Small intestine (tissue), 7 donors: Measurements from ENCODE around the gene RSF1. TPM values are rescaled to one million over a fixed set of nuclear protein-coding genes. Genes with fewer than 3 reads are reported as not detected.

ENCODE experiments used
- DNase-seq, 2 donors: peaks; one replicate each; pipeline versions ENCODE4 v3.0.0 to v3.0.0-alpha.2; 2013
- FAIRE-seq: peaks from 2 replicates; lab custom pipeline; 2012; peaks lifted over from hg19 to GRCh38; lab: Jason Lieb, UNC
- H3K27ac ChIP-seq, 3 donors: one replicate each; pipeline ENCODE4 v1.5.1; 2013; ENCODE audit warnings: low read length in 2 of 3, mild to moderate bottlenecking in 2 of 3, control low read depth in 1 of 3, inconsistent platforms in 1 of 3, low read depth in 1 of 3, moderate library complexity in 1 of 3
- H3K27me3 ChIP-seq, 3 donors: one replicate each; pipeline ENCODE4 v1.6.1; 2013; ENCODE audit warnings: low read length in 3 of 3, inconsistent platforms in 1 of 3; ENCODE audit not compliant: control insufficient read depth in 3 of 3, insufficient read depth in 3 of 3
- H3K36me3 ChIP-seq, 3 donors: one replicate each; pipeline ENCODE4 v1.6.1; 2013; ENCODE audit warnings: low read length in 3 of 3, inconsistent platforms in 1 of 3, low read depth in 1 of 3, mild to moderate bottlenecking in 1 of 3, moderate library complexity in 1 of 3; ENCODE audit not compliant: control insufficient read depth in 3 of 3, insufficient read depth in 2 of 3
- H3K4me1 ChIP-seq, 3 donors: one replicate each; pipeline ENCODE4 v1.6.1; 2013; ENCODE audit warnings: low read length in 2 of 3, inconsistent platforms in 1 of 3, low read depth in 1 of 3, mild to moderate bottlenecking in 1 of 3, moderate library complexity in 1 of 3; ENCODE audit not compliant: control insufficient read depth in 3 of 3, insufficient read depth in 2 of 3
- H3K4me3 ChIP-seq, 3 donors: one replicate each; pipeline ENCODE4 v1.5.1; 2013; ENCODE audit warnings: low read length in 3 of 3, control low read depth in 1 of 3, inconsistent platforms in 1 of 3, low read depth in 1 of 3, mild to moderate bottlenecking in 1 of 3, moderate library complexity in 1 of 3
- H3K9me3 ChIP-seq, 2 donors: one replicate each; pipeline ENCODE4 v1.6.1; 2013; ENCODE audit warnings: low read depth in 1 of 2, low read length in 1 of 2; ENCODE audit not compliant: control insufficient read depth in 2 of 2, insufficient read depth in 1 of 2
- WGBS, 3 donors: extraction: QIAGEN DNeasy Blood & Tissue Kit; methylation state at CpG; one replicate each; pipeline ENCODE4 v1.1.7; 2013; 5-methylcytosine and 5-hydroxymethylcytosine counted together
- polyA plus RNA-seq, 4 donors: library from polyadenylated mRNA; stranded (reverse) in 3 of 4; unstranded in 1 of 4; fragments of 200-250 nt in 3 of 4; fragments of 120-200 nt in 1 of 4; gene quantifications; one replicate each; pipeline versions ENCODE4 v1.2.1 to v1.2.3, GENCODE V29; 2013
- donor health status: healthy with polysubstance abuse.
- donor health status: control.
- donor health status: control.
- donor health status: Bipolar disorder and iron deficiency.
- donor health status: healthy.

Gene RSF1
- polyA plus RNA-seq, 4 donors, result 9.8 to 28.5 (median 12.1) TPM

- H3K9me3 ChIP-seq, result no peaks in the 10 kb centered on the region
- DNase-seq (no peak), FAIRE-seq (no peak)
- H3K36me3 ChIP-seq, result peaks cover 7 to 16% (median 9%) of the 10 kb centered on the region in 3 donors
- 89 to 98% (median 92%) methylated on average over 2 of the region's 2 CpGs for WGBS, 3 donors
- no peak overlapping the region for H3K4me3 ChIP-seq
- H3K27ac ChIP-seq, result no peak overlapping the region
- H3K27me3 ChIP-seq, result no peaks in the 10 kb centered on the region
- no peaks in the 10 kb centered on the region for H3K4me1 ChIP-seq
These were observed 97.5 kb downstream of the RSF1 start for GRCh38 chr11:77723024-77723423.

- H3K36me3 ChIP-seq, result peaks cover 1 to 3% (median 2%) of the 10 kb centered on the region in 3 donors
- WGBS, 3 donors, result 69 to 88% (median 77%) methylated on average over 1 of the region's 1 CpG
- no peaks in the 10 kb centered on the region for H3K27me3 ChIP-seq
- no peak for DNase-seq
- no peak overlapping the region for H3K27ac ChIP-seq
- no peaks in the 10 kb centered on the region for H3K9me3 ChIP-seq
- FAIRE-seq, result no peak
- H3K4me1 ChIP-seq, result no peaks in the 10 kb centered on the region
- H3K4me3 ChIP-seq, result no peak overlapping the region
These were observed 110.2 kb downstream of the RSF1 start for GRCh38 chr11:77710358-77710757.

- WGBS, 3 donors, result 93 to 97% (median 95%) methylated on average over 7 of the region's 7 CpGs
- H3K9me3 ChIP-seq, result no peaks in the 10 kb centered on the region
- H3K27ac ChIP-seq, result no peak overlapping the region
- DNase-seq (no peak), FAIRE-seq (no peak)
- H3K36me3 ChIP-seq, result peaks cover 0 to 8% (median 1%) of the 10 kb centered on the region in 3 donors
- no peaks in the 10 kb centered on the region for H3K27me3 ChIP-seq
- H3K4me1 ChIP-seq, result no peaks in the 10 kb centered on the region
- H3K4me3 ChIP-seq, result no peak overlapping the region
These were observed 114.5 kb downstream of the RSF1 start for GRCh38 chr11:77705876-77706579.

GRCh38 chr11:77705195-77705875 is 115.2 kb downstream of the RSF1 start:
- Histone ChIP-seq H3K9me3 (no peaks in the 10 kb centered on the region), H3K36me3 (peaks cover 0 to 8% (median 1%) of the 10 kb centered on the region in 3 donors), H3K27ac (no peak overlapping the region), H3K4me1 (no peaks in the 10 kb centered on the region), H3K4me3 (no peak overlapping the region), H3K27me3 (no peaks in the 10 kb centered on the region)
- 82 to 90% (median 87%) methylated on average over 4 of the region's 4 CpGs for WGBS, 3 donors
- peak; percentile 6 to 8 for DNase-seq
- no peak for FAIRE-seq

GRCh38 chr11:77704029-77704428 is 116.5 kb downstream of the RSF1 start:
- WGBS, 3 donors, result 93 to 97% (median 97%) methylated on average over 3 of the region's 3 CpGs
- H3K4me1 ChIP-seq, result no peaks in the 10 kb centered on the region
- H3K36me3 ChIP-seq, result peaks cover 0 to 8% (median 0%) of the 10 kb centered on the region in 3 donors
- no peaks in the 10 kb centered on the region for H3K9me3 ChIP-seq
- H3K27me3 ChIP-seq, result no peaks in the 10 kb centered on the region
- H3K4me3 ChIP-seq, result no peak overlapping the region
- DNase-seq (no peak), FAIRE-seq (no peak)
- no peak overlapping the region for H3K27ac ChIP-seq

- FAIRE-seq (no peak), DNase-seq (no peak)
- Histone ChIP-seq H3K4me1 (no peaks in the 10 kb centered on the region), H3K27ac (no peak overlapping the region), H3K9me3 (no peaks in the 10 kb centered on the region), H3K36me3 (peaks cover 0 to 7% (median 6%) of the 10 kb centered on the region in 3 donors), H3K4me3 (no peak overlapping the region), H3K27me3 (no peaks in the 10 kb centered on the region)
- WGBS, 3 donors, result 70 to 88% (median 82%) methylated on average over 1 of the region's 1 CpG
These were observed 121.1 kb downstream of the RSF1 start for GRCh38 chr11:77699425-77699824.

GRCh38 chr11:77698896-77699295 is 121.6 kb downstream of the RSF1 start:
- Histone ChIP-seq H3K27me3 (no peaks in the 10 kb centered on the region), H3K9me3 (no peaks in the 10 kb centered on the region), H3K36me3 (peaks cover 0 to 6% (median 4%) of the 10 kb centered on the region in 3 donors), H3K27ac (no peak overlapping the region), H3K4me1 (no peaks in the 10 kb centered on the region), H3K4me3 (no peak overlapping the region)
- WGBS, 3 donors, result 87 to 94% (median 93%) methylated on average over 2 of the region's 2 CpGs
- DNase-seq, result no peak
- peak; percentile 41 for FAIRE-seq

GRCh38 chr11:77697865-77698264 is 122.7 kb downstream of the RSF1 start:
- FAIRE-seq (no peak), DNase-seq (no peak)
- Histone ChIP-seq H3K9me3 (no peaks in the 10 kb centered on the region), H3K4me1 (no peaks in the 10 kb centered on the region), H3K27me3 (no peaks in the 10 kb centered on the region), H3K4me3 (no peak overlapping the region), H3K27ac (no peak overlapping the region), H3K36me3 (peaks cover 0 to 7% (median 5%) of the 10 kb centered on the region in 3 donors)
